HG03460 (cell line): ENCODE measurements around the gene CCNF.
"Not testable (repeated sequence)": the region's sequence is repeated elsewhere in the genome, so short reads cannot be mapped to it uniquely, and the experiment has no call there.

Source experiments
- ATAC-seq: cut with Tn5 transposase; IDR thresholded peaks from one replicate; pipeline ENCODE4 v1.9.1; 2021; ENCODE audit not compliant: unreplicated experiment

The CCNF gene

GRCh38 chr16:2429034-2429770 lies at the start of gene CCNF:
TSS of gene CCNF (plus strand) at chr16:2429447. CDS start at chr16:2429482, 35 bp downstream.
- ATAC-seq, result peak; percentile 81

DNA sequence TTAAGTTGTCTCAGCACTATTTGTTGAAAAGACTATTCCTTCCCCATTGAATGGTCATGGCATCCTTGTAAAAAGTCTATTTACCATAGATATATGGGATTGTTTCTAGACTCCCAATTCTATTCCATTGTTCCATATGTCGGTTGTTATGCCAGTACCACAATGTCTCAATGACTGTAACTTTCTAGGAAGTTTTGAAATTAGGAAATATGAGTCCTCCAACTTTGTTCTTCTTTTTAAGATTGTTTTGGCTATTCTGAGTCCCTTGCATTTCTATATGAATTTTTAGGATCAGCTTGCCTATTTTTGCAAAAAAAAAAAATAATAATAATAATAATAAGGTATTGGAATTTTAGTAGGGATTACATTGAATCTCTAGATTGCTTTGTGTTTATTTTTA lies 45.7 kb upstream of the CCNF start:
- no peak for ATAC-seq

DNA sequence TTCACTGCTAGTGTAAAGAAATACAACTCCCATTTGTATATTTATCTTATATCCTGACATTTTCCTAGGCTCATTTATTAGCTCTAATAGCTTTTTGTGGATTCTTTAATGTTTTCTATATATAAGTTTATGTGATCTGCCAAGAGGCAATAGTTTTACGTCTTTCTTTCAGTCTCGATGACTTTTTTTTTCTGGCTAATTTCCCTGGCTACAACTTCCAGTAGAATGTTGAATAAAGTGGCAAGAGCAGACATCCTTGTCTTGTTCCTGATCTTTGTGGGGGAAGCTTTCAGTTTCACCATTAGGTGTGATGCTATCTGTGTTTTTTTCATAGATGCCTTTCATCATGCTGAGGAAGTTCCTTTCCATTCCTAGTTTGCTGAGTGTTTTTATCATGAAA lies 44.8 kb upstream of the CCNF start:
- no peak for ATAC-seq

DNA sequence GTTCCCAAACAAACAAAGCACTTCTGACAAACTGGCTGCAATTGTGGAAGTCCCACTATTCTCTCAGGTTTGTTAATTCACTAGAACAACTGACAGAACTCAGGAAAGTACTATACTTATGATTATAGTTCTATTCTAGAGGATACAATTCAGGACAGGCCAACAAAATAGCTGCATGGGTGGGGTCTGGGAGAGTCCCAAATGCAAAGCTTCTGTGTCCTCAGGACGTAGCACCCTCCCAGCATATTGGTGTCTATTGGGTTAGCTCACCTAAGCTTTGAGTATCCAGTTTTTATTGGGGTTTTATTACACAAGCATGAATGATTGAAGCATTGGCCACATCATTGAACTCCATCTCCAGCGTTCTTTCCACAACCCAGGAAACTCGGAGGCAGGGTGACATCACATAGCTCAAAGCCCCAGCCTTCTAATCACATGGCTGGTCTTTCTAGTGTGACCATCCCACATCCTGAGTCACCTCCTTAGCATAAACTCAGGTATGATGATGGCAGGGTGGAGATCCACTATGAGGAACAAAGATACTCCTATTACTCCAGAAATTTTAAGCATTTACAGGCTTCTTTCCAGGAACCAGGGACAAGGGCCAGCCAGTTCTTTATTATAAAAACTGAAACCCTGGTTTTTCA lies 43.9 kb upstream of the CCNF start:
- no peak for ATAC-seq

DNA sequence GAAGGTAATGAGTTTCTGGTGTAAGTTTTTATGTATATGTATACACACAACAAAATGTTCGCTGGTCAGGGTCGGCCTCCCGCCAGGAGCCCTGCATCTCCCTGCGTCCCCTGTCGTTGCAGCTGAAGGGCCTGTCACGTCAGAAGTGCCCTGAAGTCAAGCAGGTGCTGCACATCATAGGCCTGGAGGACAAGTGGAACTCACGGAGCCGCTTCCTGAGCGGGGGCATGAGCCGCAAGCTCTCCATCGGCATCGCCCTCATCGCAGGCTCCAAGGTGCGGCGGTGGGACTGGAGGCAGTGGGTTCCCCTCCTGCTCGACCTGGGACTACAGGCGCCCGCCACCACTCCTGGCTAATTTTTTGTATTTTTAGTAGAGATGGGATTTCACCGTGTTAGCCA lies 43.3 kb upstream of the CCNF start:
- not testable (repeated sequence) for ATAC-seq

DNA sequence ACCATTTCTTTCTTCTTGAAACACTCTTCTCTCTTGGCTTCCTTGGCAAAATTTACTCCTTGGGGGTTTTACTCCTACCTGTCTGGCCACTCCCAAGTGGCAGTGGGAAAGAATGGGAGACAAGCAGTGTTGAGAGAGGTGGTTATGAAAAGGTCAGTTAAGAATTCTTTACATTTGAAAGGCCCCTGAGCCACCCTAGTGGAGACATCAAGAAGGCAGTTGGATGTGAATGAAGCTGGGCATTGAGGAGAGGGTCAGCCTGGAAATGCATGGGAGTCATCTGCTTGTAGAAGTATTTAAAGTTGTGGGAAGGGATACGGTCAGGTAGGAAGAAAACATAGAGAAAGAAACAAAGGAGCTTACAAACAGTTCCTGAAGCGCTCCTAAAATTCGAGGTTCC lies 42.3 kb upstream of the CCNF start:
- ATAC-seq, result no peak

- no peak for ATAC-seq
Observed at GRCh38 chr16:2388139-2388874, 40.9 kb upstream of the CCNF start.

DNA sequence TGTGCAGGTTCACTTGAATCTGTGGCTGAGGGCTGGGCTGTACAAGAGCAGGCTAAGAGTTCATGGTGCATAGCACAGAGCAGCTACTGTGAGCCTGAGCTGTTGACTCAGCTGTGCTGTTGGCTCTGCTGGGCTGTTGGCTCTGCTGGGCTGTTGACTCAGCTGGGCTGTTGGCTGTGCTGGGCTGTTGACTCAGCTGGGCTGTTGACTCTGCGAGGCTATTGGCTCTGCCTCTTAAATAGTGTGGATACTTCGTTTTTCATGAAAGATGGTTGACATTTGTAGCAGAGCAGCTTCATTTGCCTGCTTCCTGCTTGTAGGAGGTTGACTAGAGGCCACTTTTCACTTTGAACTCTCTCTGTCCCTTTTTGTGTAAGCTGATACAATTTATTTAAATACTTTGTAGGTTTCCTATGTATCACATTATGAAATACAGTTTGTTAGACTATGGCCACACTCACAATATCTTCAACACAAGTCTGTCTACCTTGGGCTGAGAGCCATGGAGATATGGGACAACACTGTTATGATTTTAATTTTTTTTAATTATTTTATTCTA lies 40.3 kb upstream of the CCNF start:
- ATAC-seq, result no peak

GRCh38 chr16:2392025-2392424 lies 37.2 kb upstream of the CCNF start:
- ATAC-seq, result no peak

DNA sequence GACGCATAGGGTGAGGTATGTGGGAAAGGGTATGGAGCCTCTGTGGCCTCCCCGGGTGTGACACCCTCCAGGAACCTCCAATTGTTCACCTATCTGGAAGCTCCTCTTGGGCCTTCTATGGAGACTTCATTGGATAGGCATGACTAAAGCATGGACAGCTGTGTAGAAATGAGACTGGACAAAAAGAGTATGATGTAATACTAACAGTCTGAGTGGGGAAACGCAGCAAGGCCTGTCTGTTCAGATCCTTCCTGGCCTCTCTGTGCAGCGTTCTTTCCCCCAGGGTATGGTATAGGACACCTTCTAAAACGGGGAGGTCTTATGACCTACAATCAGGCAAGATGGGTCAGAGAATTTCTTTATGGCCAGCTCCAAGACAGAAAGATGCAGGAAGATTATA lies 30.7 kb upstream of the CCNF start:
- ATAC-seq, result no peak

DNA sequence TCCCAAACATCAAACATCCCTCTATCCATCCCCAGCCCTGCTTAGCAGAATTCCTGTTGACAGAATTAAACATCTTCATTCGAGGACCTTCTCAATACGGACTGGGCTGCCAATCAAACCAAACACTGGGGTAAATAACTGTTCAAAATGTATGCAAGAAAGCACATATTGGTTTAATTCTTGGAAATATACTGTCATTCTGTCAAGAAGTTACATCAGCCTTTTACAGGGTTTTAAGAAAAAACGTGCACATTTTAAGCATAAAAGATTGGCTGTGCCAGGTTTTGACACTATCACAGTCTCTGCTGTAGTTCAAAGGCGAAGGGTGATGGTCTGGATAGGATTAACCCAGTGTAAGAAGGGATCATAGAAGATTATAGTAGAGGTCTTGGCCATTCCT lies 25.1 kb upstream of the CCNF start:
- ATAC-seq, result no peak

GRCh38 chr16:2415085-2415484 lies 14.2 kb upstream of the CCNF start:
- ATAC-seq, result no peak

DNA sequence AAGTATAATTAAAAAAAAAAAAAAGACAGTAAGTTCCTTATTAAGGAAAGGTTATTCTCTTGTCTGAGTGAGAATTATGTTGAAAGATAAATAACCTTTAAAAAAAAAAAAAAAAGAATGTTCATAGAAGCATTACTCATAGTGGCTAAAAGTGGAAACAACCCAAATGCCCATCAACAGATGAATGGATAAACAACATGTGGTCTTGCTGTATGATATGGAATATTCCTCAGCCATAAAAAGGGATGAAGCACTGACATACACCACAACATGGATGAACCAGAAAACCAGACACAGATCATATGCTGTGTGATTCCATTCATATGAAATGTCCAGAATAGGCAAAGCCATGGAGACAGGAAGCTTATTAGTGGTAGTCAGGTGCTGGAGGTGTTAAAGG lies 9.2 kb upstream of the CCNF start:
- no peak for ATAC-seq

- no peak for ATAC-seq
Observed at GRCh38 chr16:2422123-2422867, 7.0 kb upstream of the CCNF start.

DNA sequence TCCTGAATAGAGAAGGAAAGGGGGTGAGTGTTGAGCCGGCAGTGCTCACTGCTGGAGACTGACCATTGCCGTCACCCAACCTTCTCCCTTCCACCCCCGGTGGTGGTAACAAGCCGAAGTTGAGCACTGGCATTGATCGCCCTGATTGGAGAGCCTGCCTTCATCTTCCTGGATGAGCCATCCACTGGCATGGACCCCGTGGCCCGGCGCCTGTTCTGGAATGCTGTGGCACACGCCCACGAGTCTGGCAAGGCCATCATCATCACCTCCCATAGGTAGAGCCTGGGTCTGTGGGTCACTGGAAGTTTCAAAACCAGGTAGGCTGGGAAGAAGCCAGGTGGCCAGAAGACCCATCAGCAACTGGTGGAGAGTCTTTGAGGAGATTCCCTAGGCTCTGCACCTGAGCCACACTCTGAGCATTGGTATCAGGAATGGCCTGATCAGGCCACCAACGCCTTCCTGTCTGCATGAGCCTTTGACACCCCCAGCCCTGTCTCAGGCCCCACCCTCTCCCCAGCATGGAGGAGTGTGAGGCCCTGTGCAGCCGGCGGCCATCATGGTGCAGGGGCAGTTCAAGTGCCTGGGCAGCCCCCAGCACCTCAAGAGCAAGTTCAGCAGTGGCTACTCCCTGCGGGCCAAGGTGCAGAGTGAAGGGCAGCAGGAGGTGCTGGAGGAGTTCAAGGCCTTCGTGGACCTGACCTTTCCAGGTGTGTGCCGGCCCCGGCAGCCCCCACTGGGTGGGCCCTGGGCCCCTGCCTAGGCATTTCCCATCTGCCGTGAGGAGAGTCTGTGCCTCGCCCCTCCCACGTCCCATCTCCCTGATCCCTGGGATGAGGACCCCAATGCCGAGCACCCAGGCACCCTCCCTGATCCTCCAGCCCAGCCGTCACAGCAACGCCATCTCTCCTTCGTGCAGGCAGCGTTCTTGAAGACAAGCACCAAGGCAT lies 4.9 kb upstream of the CCNF start:
- ATAC-seq, result no peak

DNA sequence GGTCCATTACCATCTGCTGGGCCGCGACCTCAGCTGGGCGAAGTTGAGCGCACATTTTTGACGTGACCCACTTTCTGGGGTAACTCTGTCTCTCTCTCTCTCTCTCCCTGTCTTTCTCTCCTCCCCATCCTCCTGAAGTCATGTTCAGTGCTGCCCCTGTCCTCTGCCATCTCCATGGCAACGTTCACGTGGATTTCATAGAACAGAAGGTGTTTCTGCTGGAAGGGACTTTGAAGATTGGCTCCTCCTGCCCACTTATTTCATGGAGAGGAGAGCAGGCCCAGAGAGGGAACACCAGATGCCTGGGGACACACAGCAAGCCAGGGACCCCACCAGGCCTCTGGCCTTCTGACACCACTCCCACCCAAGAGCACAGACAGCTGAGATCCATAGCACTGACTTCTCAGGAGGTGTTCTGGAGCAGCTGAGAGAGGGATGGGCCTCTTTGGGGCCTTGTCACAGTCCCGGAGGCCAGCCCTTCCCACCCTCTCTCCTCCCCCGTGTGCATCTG lies 4.2 kb upstream of the CCNF start:
- no peak for ATAC-seq

DNA sequence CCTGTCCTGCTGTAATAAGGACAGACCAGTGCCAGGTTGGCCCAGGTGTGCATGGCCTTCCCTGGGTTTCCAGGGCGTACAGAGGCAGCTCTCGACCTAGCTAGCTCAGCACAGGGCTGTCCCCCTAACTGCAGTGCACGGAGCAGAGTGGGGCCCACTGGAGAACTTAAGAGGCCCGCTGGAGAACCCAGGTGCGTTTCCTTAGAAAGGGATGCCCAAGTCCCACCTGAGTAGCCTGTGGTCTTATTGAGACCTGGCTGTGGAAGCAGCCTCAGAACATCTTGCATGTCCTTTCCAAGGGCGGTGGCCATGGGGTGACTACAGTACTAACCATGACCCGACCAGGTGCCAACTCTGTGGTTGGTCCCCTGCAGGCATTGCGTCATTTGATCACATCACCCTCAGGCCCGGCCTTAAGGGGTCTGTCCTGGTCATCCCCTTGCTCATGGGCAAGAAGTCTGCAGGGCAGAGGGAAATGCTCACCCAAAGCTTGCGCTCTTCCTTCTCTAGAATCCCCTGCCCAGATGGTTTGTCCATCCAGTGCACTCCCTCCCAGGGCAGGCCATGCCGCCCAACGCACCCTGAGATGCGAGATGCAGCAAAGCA lies 3.3 kb upstream of the CCNF start:
- no peak for ATAC-seq

DNA sequence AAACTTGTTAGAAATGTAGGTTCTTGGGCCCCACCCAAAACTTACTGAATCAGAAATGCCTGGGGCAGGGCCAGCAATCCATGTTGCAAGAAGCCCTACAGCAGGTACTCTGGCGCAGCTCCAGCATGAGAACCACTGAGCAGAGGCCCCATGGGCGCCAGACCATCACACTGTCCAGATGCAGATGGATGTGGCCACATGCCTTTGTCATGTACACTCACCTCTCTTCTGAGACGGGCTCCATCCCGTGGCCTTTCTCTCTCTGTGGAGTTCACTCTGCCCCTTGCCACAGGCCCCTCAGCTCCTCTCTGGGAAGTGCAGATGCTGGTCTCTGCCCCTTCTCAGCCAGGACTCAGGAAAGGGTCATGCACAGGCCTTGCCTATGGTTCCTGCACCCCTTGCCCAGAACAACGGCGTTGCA lies 2.3 kb upstream of the CCNF start:
- ATAC-seq, result no peak

DNA sequence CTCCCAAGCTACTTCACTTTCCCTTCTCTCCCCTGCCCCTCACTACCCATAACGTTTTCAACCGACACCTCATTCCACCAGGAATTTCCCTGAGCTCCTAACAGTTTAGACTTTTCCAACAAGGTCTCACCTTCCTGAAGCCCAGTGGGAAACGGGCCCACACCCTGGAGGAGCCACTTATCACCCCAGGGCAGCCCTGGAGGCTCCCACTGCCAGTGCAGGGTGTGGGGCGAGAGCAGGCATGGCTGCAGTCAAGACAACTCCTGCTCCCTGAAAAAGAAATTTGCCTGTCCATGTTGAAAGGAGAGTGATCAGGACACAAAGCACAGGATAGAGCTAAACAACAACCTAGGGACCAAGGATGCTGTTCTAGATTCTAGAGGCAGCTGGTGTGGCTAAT lies 1.7 kb upstream of the CCNF start:
- no peak for ATAC-seq
